Muscle of leg (tissue), 11 donors: ENCODE data around the gene ACAD9. TPM values are rescaled to one million over a fixed set of nuclear protein-coding genes. Genes with fewer than 3 reads are reported as not detected.

Source experiments
- DNase-seq: peaks from one replicate; pipeline ENCODE4 v3.0.0; 2013
- H3K27ac ChIP-seq: one replicate; pipeline ENCODE4 v1.5.1; 2013; ENCODE audit warnings: mild to moderate bottlenecking, low read length, control low read depth
- H3K27me3 ChIP-seq: one replicate; pipeline ENCODE4 v1.6.1; 2013; ENCODE audit warnings: low read length; ENCODE audit not compliant: control insufficient read depth, insufficient read depth
- H3K36me3 ChIP-seq: one replicate; pipeline ENCODE4 v1.6.1; 2013; ENCODE audit warnings: low read length; ENCODE audit not compliant: control insufficient read depth, insufficient read depth
- H3K4me1 ChIP-seq: one replicate; pipeline ENCODE4 v1.6.1; 2013; ENCODE audit warnings: low read length; ENCODE audit not compliant: control insufficient read depth, insufficient read depth
- H3K4me3 ChIP-seq: one replicate; pipeline ENCODE4 v1.5.1; 2013; ENCODE audit warnings: low read length, control low read depth
- H3K9me3 ChIP-seq: replicated peaks from 2 replicates; pipeline ENCODE4 v1.6.1; 2013; ENCODE audit warnings: low read depth, low read length; ENCODE audit not compliant: control insufficient read depth
- WGBS: methylation state at CpG from one replicate; pipeline ENCODE4 v1.1.5; 2013; ENCODE audit warnings: missing lambda C conversion rate; ENCODE audit not compliant: insufficient coverage; 5-methylcytosine and 5-hydroxymethylcytosine counted together
- polyA plus RNA-seq, 8 donors: library from polyadenylated mRNA; unstranded; fragments of 120-200 nt; gene quantifications; one replicate each; pipeline versions ENCODE4 v1.2.1 to v1.2.3, GENCODE V29; 2013; ENCODE audit warnings: inconsistent platforms in 1 of 8, low replicate concordance in 1 of 8; ENCODE audit not compliant: insufficient read length in 8 of 8, insufficient read depth in 1 of 8
- total RNA-seq: library from RNA; stranded (reverse); fragments of 120-200 nt; gene quantifications from one replicate; pipeline ENCODE4 v1.2.4, GENCODE V29; 2013

ACAD9 gene
- total and polyA plus RNA-seq, 9 donors, result 22.7 to 30.4 (median 25.6) TPM

DNA sequence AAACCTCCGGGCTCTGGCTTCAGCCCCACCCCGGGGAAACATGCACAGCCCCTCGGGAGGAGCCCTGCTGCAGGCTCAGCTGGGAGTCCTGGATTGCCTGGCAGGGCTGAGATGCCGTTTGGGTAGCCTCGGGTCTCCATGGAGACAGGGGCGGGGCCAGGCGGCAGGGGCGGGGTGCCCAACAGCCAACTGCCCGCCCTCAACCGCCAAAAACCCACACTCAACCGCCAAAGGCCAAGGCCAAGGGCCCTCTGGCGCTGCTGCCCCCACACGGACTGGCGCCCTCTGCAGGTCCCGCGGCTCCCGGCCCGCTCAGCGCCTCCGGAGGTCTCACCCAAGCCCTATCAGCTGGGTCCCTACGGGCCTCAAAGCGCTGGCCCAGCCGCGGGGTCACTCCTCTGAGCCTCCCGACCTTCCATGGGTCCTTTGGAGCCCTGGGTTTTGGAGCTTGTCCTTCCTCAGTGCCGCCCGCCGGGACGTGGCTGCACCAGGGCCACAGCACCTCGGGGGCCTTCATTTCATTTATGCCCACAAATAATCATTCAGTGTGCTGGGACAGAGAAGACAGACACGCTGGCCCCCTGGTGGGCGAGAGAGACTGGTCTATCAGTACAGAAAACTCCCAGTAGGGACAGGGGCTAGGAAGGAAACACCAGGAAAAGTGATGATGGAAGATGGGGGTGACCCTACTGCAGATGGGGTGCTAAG, 33.5 kb upstream of the ACAD9 start:
- 2% methylated on average over 27 of the region's 32 CpGs for WGBS
- Histone ChIP-seq H3K36me3 (no peaks in the 10 kb centered on the region), H3K27me3 (no peaks in the 10 kb centered on the region), H3K9me3 (no peaks in the 10 kb centered on the region), H3K27ac (peak overlapping the region; percentile 67), H3K4me1 (peaks cover 53% of the 10 kb centered on the region), H3K4me3 (peak overlapping the region; percentile 45)
- peak; percentile 73 for DNase-seq

DNA sequence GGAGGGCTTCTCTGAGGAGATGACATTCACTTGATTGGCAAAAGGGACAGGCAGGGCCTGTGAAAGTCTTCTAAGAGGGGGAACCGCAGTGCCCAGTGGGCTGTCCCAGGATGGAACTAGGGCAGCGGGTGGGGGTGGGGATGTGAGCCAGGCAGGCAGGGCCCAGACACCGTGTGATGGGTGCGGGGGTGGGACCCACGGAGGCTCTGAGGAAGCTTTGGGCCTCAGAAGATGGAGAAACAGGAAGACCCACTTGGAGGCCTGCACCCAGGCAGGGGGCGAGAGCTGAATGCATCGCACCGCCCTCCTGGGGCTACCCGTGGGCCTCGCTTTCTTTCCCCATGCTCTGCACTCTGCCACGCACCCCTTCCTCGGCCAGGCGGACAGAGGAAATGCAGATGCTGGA, 32.9 kb upstream of the ACAD9 start:
- 84% methylated on average over 5 of the region's 13 CpGs for WGBS
- H3K9me3 ChIP-seq, result no peaks in the 10 kb centered on the region
- H3K4me1 ChIP-seq, result peaks cover 53% of the 10 kb centered on the region
- H3K4me3 ChIP-seq, result no peak overlapping the region
- H3K27ac ChIP-seq, result no peak overlapping the region
- no peaks in the 10 kb centered on the region for H3K27me3 ChIP-seq
- DNase-seq, result no peak
- no peaks in the 10 kb centered on the region for H3K36me3 ChIP-seq

DNA sequence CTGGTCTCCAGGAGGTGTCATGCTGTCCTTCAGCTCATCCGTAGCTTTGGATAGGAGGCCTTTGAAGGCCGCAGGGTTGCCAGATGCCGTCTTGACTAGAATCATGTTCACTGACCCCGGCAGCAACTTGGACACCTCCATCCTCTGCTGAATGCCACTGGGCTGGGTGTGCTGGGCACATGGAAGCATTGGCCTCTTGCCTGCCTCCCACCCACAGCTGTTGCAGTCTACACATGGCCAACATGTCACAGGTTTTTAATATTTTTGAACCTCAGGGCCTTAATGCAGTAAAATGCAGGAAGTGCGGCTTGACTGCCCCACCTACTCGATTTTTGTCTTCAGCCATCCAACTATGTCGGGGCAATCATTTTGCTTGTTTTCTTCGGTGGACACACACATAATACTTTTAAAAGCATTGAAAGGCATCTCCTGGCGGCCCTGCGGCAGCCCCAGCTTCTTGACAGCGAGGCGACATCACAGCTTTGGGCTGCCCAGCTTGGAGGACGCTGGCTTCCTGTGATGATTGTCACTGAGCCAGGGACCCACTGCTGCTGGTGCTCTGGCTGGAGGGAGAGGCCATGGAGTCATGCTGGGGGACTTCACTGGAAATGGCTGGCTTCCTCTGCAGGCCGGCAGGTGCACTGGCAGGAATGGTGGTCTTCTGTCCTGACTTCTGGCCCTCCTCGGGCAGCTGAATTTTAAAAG, 31.6 kb upstream of the ACAD9 start:
- Histone ChIP-seq H3K36me3 (no peaks in the 10 kb centered on the region), H3K27ac (peak overlapping the region; percentile 47), H3K27me3 (no peaks in the 10 kb centered on the region), H3K4me3 (no peak overlapping the region), H3K9me3 (no peaks in the 10 kb centered on the region), H3K4me1 (peaks cover 53% of the 10 kb centered on the region)
- peak; percentile 39 for DNase-seq
- WGBS, result 75% methylated on average over 14 of the region's 15 CpGs

DNA sequence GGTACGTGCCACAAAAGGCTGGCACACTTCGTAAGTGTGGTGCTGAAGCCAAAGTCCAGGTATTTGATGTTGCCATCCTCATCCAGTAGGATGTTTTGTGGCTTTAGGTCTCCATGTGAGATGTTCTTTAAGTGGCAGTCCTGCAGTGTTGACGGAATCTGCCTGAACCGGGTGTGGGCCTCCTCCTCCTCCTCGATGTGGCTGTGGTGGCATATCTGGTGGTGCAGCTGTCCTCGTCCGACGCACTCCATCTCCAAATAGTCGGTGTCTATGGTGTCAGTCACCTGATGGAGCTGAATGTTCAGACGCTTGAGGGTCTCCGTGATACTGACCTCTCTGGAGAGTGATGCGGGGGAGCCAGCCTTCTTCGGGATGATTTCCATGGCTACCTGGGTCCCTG, 30.5 kb upstream of the ACAD9 start:
- 86% methylated on average over 10 of the region's 13 CpGs for WGBS
- H3K27me3 ChIP-seq, result no peaks in the 10 kb centered on the region
- H3K36me3 ChIP-seq, result no peaks in the 10 kb centered on the region
- H3K4me3 ChIP-seq, result no peak overlapping the region
- peaks cover 7% of the 10 kb centered on the region for H3K9me3 ChIP-seq
- peak overlapping the region; percentile 59 for H3K27ac ChIP-seq
- H3K4me1 ChIP-seq, result peaks cover 53% of the 10 kb centered on the region
- DNase-seq, result no peak

DNA sequence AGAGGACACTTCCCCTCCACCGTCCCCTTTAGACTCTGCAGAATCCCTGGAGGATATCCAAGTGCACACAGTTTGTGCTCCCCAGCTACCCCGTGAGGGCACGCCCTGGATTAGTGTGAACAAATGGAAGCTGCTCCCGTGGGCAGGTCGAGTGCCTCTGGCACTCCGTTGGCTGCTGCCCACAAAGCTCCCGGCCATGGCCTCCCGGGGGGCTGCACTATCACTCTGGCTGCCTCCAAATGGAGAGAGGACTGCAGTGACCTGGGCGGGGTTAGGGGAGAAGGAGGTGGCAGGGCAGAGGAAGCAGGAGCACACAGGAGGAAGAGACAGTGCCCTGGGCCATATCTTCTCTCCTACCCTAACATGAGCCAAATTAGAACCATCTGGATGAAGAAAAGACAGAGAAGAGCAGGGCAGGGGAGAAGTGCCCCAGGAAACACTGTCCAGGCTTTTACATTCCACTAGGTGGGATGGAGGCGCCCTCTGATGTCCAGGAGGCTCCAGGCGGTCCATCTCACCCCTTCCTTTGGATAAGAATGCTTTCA, 29.4 kb upstream of the ACAD9 start:
- Histone ChIP-seq H3K36me3 (no peaks in the 10 kb centered on the region), H3K9me3 (peaks cover 14% of the 10 kb centered on the region), H3K4me3 (no peak overlapping the region), H3K27ac (no peak overlapping the region), H3K4me1 (peaks cover 53% of the 10 kb centered on the region), H3K27me3 (no peaks in the 10 kb centered on the region)
- WGBS, result 54% methylated on average over 9 of the region's 11 CpGs
- peak; percentile 30 for DNase-seq

DNA sequence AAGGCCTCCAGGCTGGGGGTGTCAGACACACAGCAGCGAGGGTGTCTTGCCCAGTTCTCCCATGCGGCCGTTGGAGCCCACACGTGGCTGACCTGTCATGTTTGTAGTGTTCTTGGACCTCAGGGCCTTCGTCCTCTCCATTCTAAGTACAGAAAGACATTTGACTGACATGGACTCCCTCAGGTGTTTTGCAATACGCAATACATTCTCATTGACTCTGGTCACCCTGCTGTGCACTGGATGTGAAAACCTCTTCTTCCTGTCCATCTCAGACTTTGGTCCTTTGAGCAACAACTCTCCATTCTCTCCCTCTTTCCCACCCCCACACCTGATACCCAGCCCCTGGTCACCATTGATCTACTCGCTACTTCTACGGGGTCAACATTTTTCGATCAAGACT, 28.9 kb upstream of the ACAD9 start:
- Histone ChIP-seq H3K4me1 (peaks cover 49% of the 10 kb centered on the region), H3K27me3 (no peaks in the 10 kb centered on the region), H3K4me3 (no peak overlapping the region), H3K9me3 (peaks cover 14% of the 10 kb centered on the region), H3K36me3 (no peaks in the 10 kb centered on the region), H3K27ac (no peak overlapping the region)
- DNase-seq, result no peak
- 87% methylated on average over 6 of the region's 9 CpGs for WGBS

DNA sequence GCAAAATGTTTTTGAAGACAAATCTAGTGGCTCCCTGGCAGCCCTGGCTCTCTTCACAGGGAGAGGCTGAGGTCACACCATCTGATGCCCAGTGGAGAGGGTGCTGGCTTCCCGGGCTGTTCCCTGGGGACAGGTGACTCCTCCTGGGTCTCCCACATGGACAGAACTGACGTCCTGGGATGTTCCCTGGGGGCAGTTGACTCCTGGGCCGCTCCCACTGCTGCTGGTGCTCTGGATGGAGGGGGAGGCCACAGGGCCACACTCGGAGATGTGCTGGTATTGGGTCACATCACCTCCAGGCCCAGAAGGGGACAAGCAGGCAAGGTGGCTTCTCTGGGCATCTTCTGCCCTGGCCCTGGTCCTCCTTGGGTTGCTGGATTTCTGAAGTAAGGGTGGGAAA, 27.8 kb upstream of the ACAD9 start:
- no peaks in the 10 kb centered on the region for H3K36me3 ChIP-seq
- no peaks in the 10 kb centered on the region for H3K27me3 ChIP-seq
- H3K27ac ChIP-seq, result no peak overlapping the region
- H3K4me3 ChIP-seq, result no peak overlapping the region
- peaks cover 16% of the 10 kb centered on the region for H3K9me3 ChIP-seq
- H3K4me1 ChIP-seq, result peaks cover 39% of the 10 kb centered on the region
- WGBS, result 33% methylated on average over 2 of the region's 4 CpGs
- no peak for DNase-seq

DNA sequence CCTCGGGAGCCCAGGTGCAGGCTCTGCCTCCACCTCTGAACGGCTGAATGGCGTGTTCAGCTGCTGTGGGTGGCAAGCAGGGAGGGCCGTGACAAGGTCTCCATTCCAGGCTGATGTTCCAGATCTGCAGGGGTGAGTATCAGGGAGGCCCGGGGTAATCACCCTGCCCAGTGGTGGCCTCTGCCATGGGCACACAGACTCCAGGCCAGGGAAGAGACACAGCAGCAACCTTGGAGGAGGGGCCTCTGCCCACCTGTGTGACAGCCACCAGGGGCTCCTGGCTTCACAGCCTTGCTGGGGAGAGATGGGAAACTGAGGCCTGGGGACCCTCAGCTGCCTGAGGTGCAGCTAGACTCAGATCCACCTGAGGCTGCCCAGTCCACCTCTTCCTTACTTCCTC, 25.6 kb upstream of the ACAD9 start:
- Histone ChIP-seq H3K27me3 (no peaks in the 10 kb centered on the region), H3K4me1 (peaks cover 17% of the 10 kb centered on the region), H3K4me3 (no peak overlapping the region), H3K9me3 (peaks cover 29% of the 10 kb centered on the region), H3K36me3 (no peaks in the 10 kb centered on the region), H3K27ac (no peak overlapping the region)
- WGBS, result 87% methylated on average over 3 of the region's 5 CpGs
- DNase-seq, result no peak

DNA sequence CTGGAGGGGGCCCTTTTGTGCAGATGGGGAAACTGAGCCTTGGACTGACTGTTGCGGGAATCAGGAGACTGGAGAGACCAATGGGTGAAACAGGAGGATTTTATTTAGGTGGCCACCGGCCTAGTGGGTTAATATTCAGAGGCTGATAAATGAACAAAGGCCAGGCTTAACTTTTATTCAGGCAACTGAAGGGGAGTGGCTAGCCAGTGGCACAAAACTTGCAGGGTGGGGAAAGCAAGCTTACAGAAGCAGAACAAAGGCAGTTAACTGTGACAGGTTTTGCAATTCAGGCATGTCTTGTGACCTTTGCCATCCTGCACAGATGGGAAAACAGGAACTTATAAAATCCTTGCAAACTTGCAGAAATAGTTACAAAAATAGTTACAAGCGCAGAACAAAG, 24.9 kb upstream of the ACAD9 start:
- Histone ChIP-seq H3K4me1 (peaks cover 11% of the 10 kb centered on the region), H3K4me3 (no peak overlapping the region), H3K9me3 (peaks cover 35% of the 10 kb centered on the region), H3K27me3 (no peaks in the 10 kb centered on the region), H3K36me3 (no peaks in the 10 kb centered on the region), H3K27ac (no peak overlapping the region)
- WGBS, result 77% methylated on average over 3 of the region's 3 CpGs
- DNase-seq, result no peak

DNA sequence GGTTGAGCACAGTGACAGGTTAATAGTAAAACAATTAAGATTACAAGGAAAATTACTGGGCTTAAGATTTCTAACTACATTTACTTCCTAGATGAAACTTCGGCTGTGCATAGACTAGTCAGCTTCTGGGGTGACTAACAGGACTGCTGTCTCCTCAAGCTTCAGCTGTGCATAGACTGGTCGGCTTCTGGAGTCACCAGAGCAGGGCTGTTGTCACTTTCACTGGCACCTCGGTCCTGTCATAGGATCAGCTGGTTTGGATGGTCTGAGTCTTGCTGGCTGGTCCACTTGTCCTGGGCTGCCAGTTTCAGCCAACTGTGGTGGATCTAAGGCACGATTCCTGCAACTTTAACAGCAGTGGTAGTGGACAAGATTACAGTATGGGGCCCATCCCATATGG, 23.9 kb upstream of the ACAD9 start:
- Histone ChIP-seq H3K27ac (no peak overlapping the region), H3K4me3 (no peak overlapping the region), H3K36me3 (no peaks in the 10 kb centered on the region), H3K27me3 (no peaks in the 10 kb centered on the region), H3K4me1 (no peaks in the 10 kb centered on the region), H3K9me3 (peaks cover 46% of the 10 kb centered on the region)
- no peak for DNase-seq
- WGBS, result 67% methylated on average over 3 of the region's 4 CpGs
